Neuron (in vitro differentiated cells): ENCODE results near the gene CCNG2.

Experiments
- H2AFZ ChIP-seq: one replicate; pipeline ENCODE4 v1.6.1; 2013; ENCODE audit warnings: low read depth, mild to moderate bottlenecking, inconsistent platforms, low read length, moderate library complexity
- H3K27me3 ChIP-seq: one replicate; pipeline ENCODE4 v1.6.1; 2013; ENCODE audit warnings: low read length; ENCODE audit not compliant: insufficient read depth
- H3K36me3 ChIP-seq: one replicate; pipeline ENCODE4 v1.6.1; 2013; ENCODE audit warnings: low read length; ENCODE audit not compliant: insufficient read depth
- H3K4me1 ChIP-seq: one replicate; pipeline ENCODE4 v1.6.1; 2013; ENCODE audit warnings: low read length; ENCODE audit not compliant: insufficient read depth
- H3K4me3 ChIP-seq: 2 replicates; pipeline ENCODE4 v1.5.1; 2013; ENCODE audit warnings: mild to moderate bottlenecking, low read length, moderate library complexity
- H3K9me3 ChIP-seq: one replicate; pipeline ENCODE4 v1.6.1; 2013; ENCODE audit warnings: low read length

The CCNG2 gene

GRCh38 chr4:77203380-77204197, 46.6 kb downstream of the CCNG2 start:
- H3K4me1 ChIP-seq: no peaks in the 10 kb centered on the region
- H3K36me3 ChIP-seq: no peaks in the 10 kb centered on the region
- H2AFZ ChIP-seq: no peak overlapping the region
- no peak overlapping the region for H3K4me3 ChIP-seq
- no peaks in the 10 kb centered on the region for H3K9me3 ChIP-seq
- no peaks in the 10 kb centered on the region for H3K27me3 ChIP-seq

- Histone ChIP-seq H3K36me3 (no peaks in the 10 kb centered on the region), H3K4me1 (no peaks in the 10 kb centered on the region), H2AFZ (no peak overlapping the region), H3K9me3 (no peaks in the 10 kb centered on the region), H3K27me3 (peaks cover under 1% of the 10 kb centered on the region), H3K4me3 (no peak overlapping the region)
Observed at GRCh38 chr4:77204621-77205020, 47.6 kb downstream of the CCNG2 start.

GRCh38 chr4:77209012-77209411, 52.0 kb downstream of the CCNG2 start:
- Histone ChIP-seq H3K27me3 (peaks cover 8% of the 10 kb centered on the region), H3K9me3 (no peaks in the 10 kb centered on the region)

GRCh38 chr4:77209936-77210335, 52.9 kb downstream of the CCNG2 start:
- Histone ChIP-seq H2AFZ (no peak overlapping the region), H3K27me3 (peaks cover 8% of the 10 kb centered on the region), H3K9me3 (no peaks in the 10 kb centered on the region), H3K36me3 (no peaks in the 10 kb centered on the region), H3K4me1 (no peaks in the 10 kb centered on the region), H3K4me3 (no peak overlapping the region)

More at GRCh38 chr4:77209012-77209411, 52.0 kb downstream of the CCNG2 start:
- Histone ChIP-seq H3K4me1 (no peaks in the 10 kb centered on the region), H3K4me3 (no peak overlapping the region), H2AFZ (no peak overlapping the region), H3K36me3 (no peaks in the 10 kb centered on the region)

GRCh38 chr4:77215107-77215506, 58.1 kb downstream of the CCNG2 start:
- Histone ChIP-seq H2AFZ (no peak overlapping the region), H3K4me3 (no peak overlapping the region), H3K27me3 (peaks cover 2% of the 10 kb centered on the region), H3K4me1 (no peaks in the 10 kb centered on the region), H3K36me3 (no peaks in the 10 kb centered on the region), H3K9me3 (no peaks in the 10 kb centered on the region)

- peaks cover 2% of the 10 kb centered on the region for H3K27me3 ChIP-seq
Observed at GRCh38 chr4:77217526-77217925, 60.5 kb downstream of the CCNG2 start.

GRCh38 chr4:77219266-77219665, 62.3 kb downstream of the CCNG2 start:
- no peaks in the 10 kb centered on the region for H3K4me1 ChIP-seq
- no peak overlapping the region for H3K4me3 ChIP-seq
- H3K27me3 ChIP-seq: peaks cover 4% of the 10 kb centered on the region
- no peaks in the 10 kb centered on the region for H3K9me3 ChIP-seq
- no peak overlapping the region for H2AFZ ChIP-seq
- H3K36me3 ChIP-seq: no peaks in the 10 kb centered on the region

More at GRCh38 chr4:77217526-77217925, 60.5 kb downstream of the CCNG2 start:
- H3K4me1 ChIP-seq: no peaks in the 10 kb centered on the region
- H3K9me3 ChIP-seq: no peaks in the 10 kb centered on the region
- H3K4me3 ChIP-seq: no peak overlapping the region
- no peak overlapping the region for H2AFZ ChIP-seq
- H3K36me3 ChIP-seq: no peaks in the 10 kb centered on the region
